Fibroblast of peridontal ligament (primary cell): ENCODE measurements around the gene CLIC5.
A peak's percentile ranks its signal among the peaks of the same experiment; 100 is the strongest.

Experiments used
- DNase-seq: peaks from one replicate; pipeline ENCODE4 v3.0.0-alpha.2; 2010; ENCODE audit errors: extremely low read depth

CLIC5 gene

DNA sequence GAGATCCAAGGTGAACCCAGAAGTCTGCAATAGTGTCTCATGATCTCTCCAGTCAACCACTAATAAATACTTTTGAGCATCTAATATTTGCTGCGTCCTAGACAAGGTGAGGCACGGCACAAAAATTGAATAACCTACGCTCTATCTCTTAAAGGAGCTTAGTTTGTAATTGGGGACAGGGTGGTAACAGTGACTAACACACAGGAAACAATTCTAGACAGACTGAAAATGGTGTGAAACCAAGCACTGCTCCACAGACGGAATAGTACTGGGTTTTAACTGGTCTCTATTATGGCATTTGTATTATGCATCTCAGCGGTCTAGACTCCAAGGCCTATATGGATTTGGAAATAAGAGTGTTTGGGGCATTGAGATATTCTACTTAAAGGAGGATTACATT is 120.1 kb downstream of the CLIC5 start:
- DNase-seq, result no peak

DNA sequence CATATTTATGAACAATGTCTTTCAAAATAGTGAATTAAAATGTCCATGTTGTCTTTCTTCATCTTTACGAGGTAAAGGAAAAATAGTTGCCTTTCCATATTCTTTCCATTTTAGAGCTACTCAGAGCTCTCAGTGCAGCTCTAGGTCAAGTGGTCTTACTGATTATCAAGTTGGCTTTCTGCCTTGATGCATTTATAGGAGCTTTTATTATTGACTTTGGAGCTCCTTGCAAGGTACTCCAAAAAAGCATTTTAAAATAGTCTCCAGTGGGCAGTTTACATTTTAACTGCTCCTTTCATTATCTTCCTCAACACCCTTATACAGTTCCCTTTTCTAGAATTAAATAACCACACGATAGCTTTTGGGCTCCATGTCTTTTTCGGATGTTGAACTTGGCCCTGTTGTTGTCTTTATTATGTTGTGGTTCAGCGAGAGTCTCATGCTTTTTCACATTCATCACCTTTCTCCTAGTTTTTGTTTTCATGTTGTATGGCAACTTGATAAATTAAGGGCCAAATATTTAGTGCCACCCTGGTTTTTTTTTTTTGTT is 122.9 kb downstream of the CLIC5 start:
- no peak for DNase-seq

DNA sequence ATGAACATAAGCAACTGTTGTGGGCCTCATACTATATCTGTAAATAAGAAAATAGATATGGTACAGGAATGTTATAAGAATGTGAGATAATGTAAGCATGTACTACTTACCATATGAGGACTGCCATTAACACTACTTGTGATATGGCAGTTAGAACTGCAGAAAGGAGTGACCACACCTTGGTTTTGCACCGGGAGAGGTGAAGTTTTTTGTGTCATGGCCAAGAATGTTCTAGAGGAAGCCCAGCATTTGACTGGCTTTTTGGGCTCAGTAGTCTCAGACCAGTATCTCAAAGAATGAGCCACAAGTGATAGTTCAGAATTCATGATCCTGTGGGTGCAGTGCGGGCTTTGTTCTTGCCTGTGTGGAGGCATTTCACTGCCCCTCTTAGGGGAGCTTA is 123.5 kb downstream of the CLIC5 start:
- DNase-seq, result no peak

- no peak for DNase-seq
Measured at GRCh38 chr6:45886776-45887175, 128.9 kb downstream of the CLIC5 start.

GRCh38 chr6:45884336-45884735 is 131.3 kb downstream of the CLIC5 start:
- no peak for DNase-seq

GRCh38 chr6:45882671-45883070 is 133.0 kb downstream of the CLIC5 start:
- no peak for DNase-seq

GRCh38 chr6:45881705-45882467 is 133.8 kb downstream of the CLIC5 start:
- DNase-seq, result peak; percentile 51

- no peak for DNase-seq
Measured at GRCh38 chr6:45880676-45881075, 135.0 kb downstream of the CLIC5 start.

GRCh38 chr6:45880159-45880558 is 135.5 kb downstream of the CLIC5 start:
- no peak for DNase-seq

- DNase-seq, result no peak
Measured at GRCh38 chr6:45877970-45878590, 137.6 kb downstream of the CLIC5 start.

DNA sequence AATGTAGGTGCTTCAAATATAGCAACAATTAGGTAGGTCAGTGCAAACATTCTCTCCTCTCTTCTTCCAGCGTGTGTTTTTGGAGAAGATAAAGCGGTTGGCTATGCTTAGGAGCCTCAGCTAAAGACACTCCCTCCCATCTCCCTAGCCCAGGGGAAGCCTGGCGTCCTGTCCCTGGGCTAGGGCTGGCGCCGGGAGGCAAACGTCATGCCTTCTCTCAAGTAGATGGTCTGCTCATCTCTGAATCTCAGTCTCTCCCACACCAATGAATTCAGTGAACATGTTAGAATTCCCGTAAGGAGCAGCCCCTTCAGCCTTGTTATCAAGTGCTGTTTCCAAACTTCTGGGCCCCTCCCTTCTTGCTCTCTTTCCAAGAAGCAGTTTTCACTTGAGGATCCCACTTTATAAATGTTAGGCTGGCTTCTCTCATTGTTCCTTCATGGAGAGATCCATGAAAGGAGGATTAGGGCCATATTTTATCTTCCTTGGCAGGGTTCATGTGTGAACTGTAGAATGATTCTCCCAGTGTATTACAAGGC is 142.8 kb downstream of the CLIC5 start:
- DNase-seq, result no peak

DNA sequence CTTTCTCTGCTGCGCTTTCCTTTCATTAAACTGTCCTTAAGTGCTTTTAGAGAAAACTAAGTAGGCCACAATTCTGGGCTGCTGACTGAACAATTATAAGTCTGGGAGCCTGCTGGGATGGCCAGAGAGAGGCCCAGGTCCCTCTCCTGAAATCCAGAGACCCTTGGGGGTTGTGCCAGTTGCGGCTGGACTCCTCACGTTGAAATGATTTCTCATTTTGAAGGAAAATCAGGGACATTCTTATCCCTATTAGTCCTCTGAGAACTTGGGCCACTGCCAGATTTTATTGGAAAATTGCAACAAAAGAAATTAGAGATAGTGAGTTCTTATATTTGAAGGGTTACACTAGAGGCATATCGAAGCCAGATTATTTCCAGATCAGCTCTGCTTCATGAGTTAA is 145.1 kb downstream of the CLIC5 start:
- DNase-seq, result peak; percentile 61

DNA sequence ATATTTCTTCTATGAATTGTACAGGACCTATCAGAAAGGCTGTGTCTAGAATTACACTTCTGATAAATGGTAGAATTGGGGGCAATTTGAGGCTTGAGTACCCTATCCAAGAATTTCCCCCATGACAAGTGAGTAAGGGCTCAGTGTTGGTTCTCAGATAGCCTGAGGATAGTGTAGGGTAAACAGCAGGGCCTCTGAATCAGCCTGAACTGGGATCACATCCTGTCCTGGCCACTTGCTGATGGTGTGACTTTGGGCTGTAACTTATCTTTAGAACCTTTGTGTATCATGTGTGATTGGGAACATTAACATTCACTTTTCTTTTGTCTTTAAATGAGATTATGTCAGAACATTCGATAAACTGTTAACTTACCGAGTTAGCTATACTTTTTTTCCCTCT is 151.0 kb downstream of the CLIC5 start:
- DNase-seq, result no peak

GRCh38 chr6:45858691-45859090 is 157.0 kb downstream of the CLIC5 start:
- no peak for DNase-seq

DNA sequence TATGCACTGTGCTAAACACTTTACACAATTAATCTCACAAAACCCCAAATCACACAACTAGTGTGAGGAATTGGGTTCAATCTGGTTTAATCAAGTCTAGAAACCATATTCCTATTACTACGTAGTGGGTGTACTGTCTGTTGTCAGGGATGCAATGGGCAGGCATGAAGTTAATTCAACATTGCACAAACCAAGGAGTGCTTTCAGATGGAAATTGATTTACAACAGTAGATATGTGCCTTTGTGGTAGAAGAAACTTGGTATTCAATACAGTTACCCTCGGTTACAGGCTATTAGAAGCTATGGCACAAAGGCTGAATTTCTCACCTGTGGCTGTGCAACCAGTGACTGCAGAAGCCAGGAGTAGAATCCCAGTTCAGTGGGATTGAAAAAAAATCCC is 157.8 kb downstream of the CLIC5 start:
- no peak for DNase-seq

GRCh38 chr6:45855642-45856394 is 159.8 kb downstream of the CLIC5 start:
- DNase-seq, result no peak

DNA sequence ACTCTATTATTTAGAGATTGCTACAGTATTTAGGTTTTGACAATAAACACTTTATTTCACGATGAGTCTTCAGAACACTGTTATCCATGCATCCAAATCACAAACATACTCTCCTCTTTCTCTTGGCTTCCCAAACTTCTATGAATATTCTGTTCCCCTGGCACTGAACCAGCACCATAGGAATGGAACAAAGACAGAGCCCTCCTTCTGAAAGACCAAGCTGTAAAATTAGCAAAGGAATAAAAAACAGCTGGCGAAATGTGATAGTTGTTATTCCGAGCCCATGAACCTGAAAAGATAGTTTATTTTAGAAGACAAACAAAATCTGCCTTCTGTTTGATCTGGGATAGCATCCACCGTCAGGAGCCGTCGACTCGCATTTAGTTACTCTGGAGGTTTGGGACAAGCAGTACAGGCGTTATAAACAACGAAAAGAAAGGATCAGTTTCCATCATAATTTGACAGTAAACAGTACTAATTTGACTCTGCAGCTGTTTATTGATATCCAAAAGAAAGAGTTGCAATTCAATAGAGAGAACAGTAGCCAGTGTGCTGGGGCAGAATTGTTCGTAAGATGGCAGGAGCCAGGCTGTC is 161.4 kb downstream of the CLIC5 start:
- DNase-seq, result peak; percentile 56

- no peak for DNase-seq
Measured at GRCh38 chr6:45851034-45851400, 164.6 kb downstream of the CLIC5 start.

- DNase-seq, result no peak
Measured at GRCh38 chr6:45850378-45851033, 165.2 kb downstream of the CLIC5 start.

DNA sequence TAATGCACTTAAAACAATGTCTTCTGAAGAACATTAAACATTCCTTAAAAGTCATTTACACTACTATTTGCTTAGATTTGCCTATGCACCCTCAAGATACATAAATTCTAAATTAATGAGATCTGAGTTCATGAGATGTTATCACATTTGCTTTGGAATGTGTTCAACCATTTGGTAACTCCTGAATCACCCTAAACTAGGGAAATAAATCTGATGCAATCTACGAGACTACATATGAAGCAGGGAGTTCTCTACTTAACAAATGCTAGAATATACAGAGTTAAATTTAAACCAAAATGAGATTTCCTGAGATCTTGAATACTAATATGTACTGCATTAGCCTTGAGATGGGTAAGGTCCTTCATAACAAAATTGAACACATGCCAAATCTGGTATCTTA is 170.1 kb downstream of the CLIC5 start:
- peak; percentile 64 for DNase-seq

- DNase-seq, result no peak
Measured at GRCh38 chr6:45844986-45845385, 170.7 kb downstream of the CLIC5 start.
